ENCODE measurements around the gene UBR1. TPM values are rescaled to one million over a fixed set of nuclear protein-coding genes. Genes with fewer than 3 reads are reported as not detected.

Gene UBR1
- total and polyA plus RNA-seq, 2 donors (not counting 1 experiment from before 2014, with no cell fraction given), result 18.2 to 45.6 TPM

DNA sequence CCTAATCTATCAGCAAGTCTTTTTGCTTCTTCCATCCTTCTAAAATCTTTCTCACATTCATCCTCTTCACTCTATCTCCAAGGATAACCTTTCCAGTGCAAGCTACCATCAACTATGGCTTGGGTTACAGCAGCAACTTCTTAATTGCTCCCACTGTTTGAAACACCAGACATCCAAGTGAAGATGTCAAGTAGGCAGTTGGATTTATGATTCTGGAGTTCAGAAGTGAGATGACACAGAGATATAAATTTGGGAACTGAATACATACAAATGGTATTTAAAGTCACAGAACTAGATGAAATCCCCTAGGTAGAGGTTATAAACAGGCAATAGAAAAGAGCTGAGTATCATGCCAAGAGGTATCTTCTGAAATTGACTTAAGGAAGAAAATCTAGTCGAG is 3.7 kb downstream of the UBR1 start:
- H3K79me2 ChIP-seq (ENCODE audit: control insufficient read depth, insufficient read depth, low read length), result peaks cover 57% of the 10 kb centered on the region
- H4K20me1 ChIP-seq (ENCODE audit: control insufficient read depth, extremely low read depth, insufficient read depth, low read length), result no peaks in the 10 kb centered on the region
- no peak overlapping the region for H3K4me2 ChIP-seq (ENCODE audit: extremely low read depth, insufficient read depth, low read length)
- H3K36me3 ChIP-seq (ENCODE audit: control insufficient read depth, insufficient read depth, low read length), result peaks cover 4% of the 10 kb centered on the region
- H3K9ac ChIP-seq (ENCODE audit: insufficient read depth, low read length), result no peak overlapping the region
- no peak overlapping the region for H2AFZ ChIP-seq (ENCODE audit: low read length)
- no peak overlapping the region for H3K27ac ChIP-seq (ENCODE audit: insufficient read depth, low read length)
- no peaks in the 10 kb centered on the region for H3K27me3 ChIP-seq (ENCODE audit: control insufficient read depth, insufficient read depth, low read length)
- no peak for TF ChIP-seq EZH2 (IDR thresholded peaks at IDR 0.05; ENCODE audit: low read length, missing control alignments)
- TF ChIP-seq, protein P1, sequence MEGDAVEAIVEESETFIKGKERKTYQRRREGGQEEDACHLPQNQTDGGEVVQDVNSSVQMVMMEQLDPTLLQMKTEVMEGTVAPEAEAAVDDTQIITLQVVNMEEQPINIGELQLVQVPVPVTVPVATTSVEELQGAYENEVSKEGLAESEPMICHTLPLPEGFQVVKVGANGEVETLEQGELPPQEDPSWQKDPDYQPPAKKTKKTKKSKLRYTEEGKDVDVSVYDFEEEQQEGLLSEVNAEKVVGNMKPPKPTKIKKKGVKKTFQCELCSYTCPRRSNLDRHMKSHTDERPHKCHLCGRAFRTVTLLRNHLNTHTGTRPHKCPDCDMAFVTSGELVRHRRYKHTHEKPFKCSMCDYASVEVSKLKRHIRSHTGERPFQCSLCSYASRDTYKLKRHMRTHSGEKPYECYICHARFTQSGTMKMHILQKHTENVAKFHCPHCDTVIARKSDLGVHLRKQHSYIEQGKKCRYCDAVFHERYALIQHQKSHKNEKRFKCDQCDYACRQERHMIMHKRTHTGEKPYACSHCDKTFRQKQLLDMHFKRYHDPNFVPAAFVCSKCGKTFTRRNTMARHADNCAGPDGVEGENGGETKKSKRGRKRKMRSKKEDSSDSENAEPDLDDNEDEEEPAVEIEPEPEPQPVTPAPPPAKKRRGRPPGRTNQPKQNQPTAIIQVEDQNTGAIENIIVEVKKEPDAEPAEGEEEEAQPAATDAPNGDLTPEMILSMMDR (conservative IDR thresholded peaks at IDR 0.05 in 1 of 2, IDR thresholded peaks at IDR 0.05 in 1 of 2; ENCODE audit: low read depth in 1 of 2, low read length in 2 of 2), result no peak
- H3K4me3 ChIP-seq (replicated peaks in 1 of 4; ENCODE audit: control extremely low read depth in 1 of 4, insufficient read depth in 1 of 4, low read depth in 3 of 4, low read length in 4 of 4), result no peak overlapping the region
- DNase-seq (ENCODE audit: low read depth in 2 of 2), result no peak
- peaks cover 3% of the 10 kb centered on the region for H3K4me1 ChIP-seq (ENCODE audit: control insufficient read depth, extremely low read depth, insufficient read depth, low read length)
- no peaks in the 10 kb centered on the region for H3K9me3 ChIP-seq (ENCODE audit: control insufficient read depth, insufficient read depth, low read depth, low read length)

DNA sequence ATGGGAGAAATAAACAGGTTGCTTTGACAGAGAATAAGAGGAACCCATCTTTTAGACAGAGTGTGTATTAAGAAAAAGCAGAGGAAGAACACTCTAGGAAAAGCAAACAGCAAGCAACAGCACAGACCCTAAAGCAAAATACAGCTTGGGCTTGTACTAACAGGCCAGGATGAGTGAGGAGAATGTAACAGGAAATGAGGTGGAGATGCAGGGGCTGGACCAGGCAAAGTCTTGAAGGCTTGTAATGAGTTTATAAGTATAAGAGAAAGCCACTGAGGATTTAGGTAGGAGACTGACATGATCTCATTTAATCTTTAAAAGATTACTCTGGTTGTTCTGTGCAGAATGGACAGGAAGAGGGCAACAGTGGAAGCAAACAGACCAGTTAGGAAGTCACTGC is 4.9 kb downstream of the UBR1 start:
- peaks cover 9% of the 10 kb centered on the region for H3K4me1 ChIP-seq (ENCODE audit: control insufficient read depth, extremely low read depth, insufficient read depth, low read length)
- H3K4me3 ChIP-seq (replicated peaks in 1 of 4; ENCODE audit: control extremely low read depth in 1 of 4, insufficient read depth in 1 of 4, low read depth in 3 of 4, low read length in 4 of 4), result no peak overlapping the region
- H3K9ac ChIP-seq (ENCODE audit: insufficient read depth, low read length), result no peak overlapping the region
- no peak overlapping the region for H3K4me2 ChIP-seq (ENCODE audit: extremely low read depth, insufficient read depth, low read length)
- H4K20me1 ChIP-seq (ENCODE audit: control insufficient read depth, extremely low read depth, insufficient read depth, low read length), result no peaks in the 10 kb centered on the region
- no peaks in the 10 kb centered on the region for H3K9me3 ChIP-seq (ENCODE audit: control insufficient read depth, insufficient read depth, low read depth, low read length)
- H2AFZ ChIP-seq (ENCODE audit: low read length), result no peak overlapping the region
- no peak for DNase-seq (ENCODE audit: low read depth in 2 of 2)
- peaks cover 60% of the 10 kb centered on the region for H3K79me2 ChIP-seq (ENCODE audit: control insufficient read depth, insufficient read depth, low read length)
- peaks cover 4% of the 10 kb centered on the region for H3K36me3 ChIP-seq (ENCODE audit: control insufficient read depth, insufficient read depth, low read length)
- no peaks in the 10 kb centered on the region for H3K27me3 ChIP-seq (ENCODE audit: control insufficient read depth, insufficient read depth, low read length)
- TF ChIP-seq EZH2 (IDR thresholded peaks at IDR 0.05; ENCODE audit: low read length, missing control alignments), result no peak
- TF ChIP-seq, protein P1 (conservative IDR thresholded peaks at IDR 0.05 in 1 of 2, IDR thresholded peaks at IDR 0.05 in 1 of 2; ENCODE audit: low read depth in 1 of 2, low read length in 2 of 2), result no peak
- H3K27ac ChIP-seq (ENCODE audit: insufficient read depth, low read length), result no peak overlapping the region

DNA sequence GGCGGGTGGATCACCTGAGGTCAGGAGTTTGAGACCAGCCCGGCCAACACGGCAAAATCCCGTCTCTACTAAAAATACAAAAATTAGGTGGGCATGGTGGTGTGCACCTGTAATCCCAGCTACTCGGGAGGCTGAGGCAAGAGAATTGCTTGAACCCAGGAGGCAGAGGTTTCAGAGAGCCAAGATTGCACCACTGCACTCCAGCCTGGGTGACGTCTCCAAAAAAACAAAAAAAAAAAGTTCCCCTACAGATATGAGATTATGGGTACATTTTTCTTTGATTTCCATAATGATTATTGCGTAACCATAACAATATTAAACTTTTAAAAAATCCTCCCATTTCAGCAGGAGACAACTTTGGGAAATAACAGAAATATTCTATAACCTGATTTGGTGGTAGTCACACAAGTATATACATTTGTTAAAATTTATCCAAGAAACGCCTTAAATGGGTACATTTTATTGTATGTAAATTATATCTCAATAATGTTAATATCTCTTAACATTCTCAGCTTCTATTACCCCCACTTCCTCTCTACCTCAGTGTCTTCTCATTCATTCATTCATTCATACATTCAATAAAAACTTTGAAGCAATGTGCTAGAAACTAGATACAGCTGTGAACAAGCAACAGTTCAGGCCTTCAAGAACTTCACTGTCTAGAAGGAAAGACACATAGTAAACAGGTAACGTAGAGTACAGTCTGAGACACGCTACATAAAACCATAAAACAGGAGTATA is 6.6 kb downstream of the UBR1 start:
- Histone ChIP-seq H3K4me2 (ENCODE audit: extremely low read depth, insufficient read depth, low read length) (no peak overlapping the region), H3K36me3 (ENCODE audit: control insufficient read depth, insufficient read depth, low read length) (peaks cover 4% of the 10 kb centered on the region), H3K79me2 (ENCODE audit: control insufficient read depth, insufficient read depth, low read length) (peaks cover 51% of the 10 kb centered on the region), H3K27ac (ENCODE audit: insufficient read depth, low read length) (no peak overlapping the region), H4K20me1 (ENCODE audit: control insufficient read depth, extremely low read depth, insufficient read depth, low read length) (no peaks in the 10 kb centered on the region), H3K9ac (ENCODE audit: insufficient read depth, low read length) (no peak overlapping the region), H3K4me1 (ENCODE audit: control insufficient read depth, extremely low read depth, insufficient read depth, low read length) (peaks cover 8% of the 10 kb centered on the region), H3K27me3 (ENCODE audit: control insufficient read depth, insufficient read depth, low read length) (no peaks in the 10 kb centered on the region), H3K9me3 (ENCODE audit: control insufficient read depth, insufficient read depth, low read depth, low read length) (no peaks in the 10 kb centered on the region), H3K4me3 (replicated peaks in 1 of 4; ENCODE audit: control extremely low read depth in 1 of 4, insufficient read depth in 1 of 4, low read depth in 3 of 4, low read length in 4 of 4) (no peak overlapping the region), H2AFZ (ENCODE audit: low read length) (no peak overlapping the region)
- DNase-seq (ENCODE audit: low read depth in 2 of 2), result no peak
- TF ChIP-seq EZH2 (IDR thresholded peaks at IDR 0.05; ENCODE audit: low read length, missing control alignments), result no peak
- TF ChIP-seq, protein P1 (conservative IDR thresholded peaks at IDR 0.05 in 1 of 2, IDR thresholded peaks at IDR 0.05 in 1 of 2; ENCODE audit: low read depth in 1 of 2, low read length in 2 of 2), result no peak
